Skin epidermis (tissue), 12 donors: ENCODE results near the gene CAPN13.

Source experiments
- H3K27ac ChIP-seq, 21 experiments: fragments of 200-600 bp; sonication (generic) in 11 of 21; one replicate each; pipeline ENCODE4 v1.5.0; 2020; ENCODE audit warnings: mild to moderate bottlenecking in 3 of 21, inconsistent platforms in 2 of 21, moderate library complexity in 2 of 21
- H3K4me3 ChIP-seq, 7 experiments: fragments of 200-600 bp; sonication (generic) in 2 of 7; one replicate each; pipeline ENCODE4 v1.5.0; 2020; ENCODE audit warnings: inconsistent platforms in 2 of 7, mild to moderate bottlenecking in 2 of 7, moderate library complexity in 1 of 7

The CAPN13 gene

DNA sequence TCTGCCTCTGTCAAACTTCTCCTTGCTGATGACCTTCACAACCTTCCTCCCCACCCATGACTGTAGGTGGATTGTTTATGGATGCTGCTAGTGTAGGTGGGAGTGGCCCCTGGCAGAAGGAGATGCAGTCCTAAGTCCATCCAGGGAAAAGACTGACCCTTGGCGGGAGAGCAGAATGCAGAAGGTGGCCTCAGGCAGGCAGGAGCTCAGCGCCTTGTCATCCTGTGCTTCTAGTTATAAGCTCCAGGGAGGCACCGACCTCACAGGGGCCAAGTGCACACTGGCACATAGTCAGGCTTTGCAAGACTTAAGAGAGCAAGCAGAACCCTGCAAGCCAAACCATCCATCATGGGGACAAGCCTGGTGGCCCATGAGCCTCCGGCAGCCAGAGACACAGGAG, 74.4 kb downstream of the CAPN13 start:
- H3K27ac ChIP-seq: no peak overlapping the region
- H3K4me3 ChIP-seq: no peak overlapping the region

DNA sequence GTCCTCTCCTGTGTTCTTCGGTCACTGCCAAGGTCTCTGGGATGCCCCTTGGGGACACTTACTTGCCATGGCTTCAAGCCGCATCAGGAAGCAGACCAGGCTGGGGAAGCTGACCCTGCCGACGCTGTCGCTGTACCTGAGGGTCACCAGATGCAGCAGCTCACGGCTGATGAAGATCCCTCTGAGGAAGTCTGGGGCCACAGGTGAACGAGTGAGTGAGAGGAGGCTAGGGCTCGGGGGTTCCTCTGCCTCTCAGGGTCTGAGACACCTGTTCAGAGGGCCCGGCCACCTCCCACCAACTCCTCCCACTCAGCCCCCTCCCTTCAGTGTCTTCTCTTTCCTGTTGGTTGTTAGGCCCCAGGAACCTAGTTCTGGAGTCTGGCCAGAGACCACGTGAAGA, 74.9 kb downstream of the CAPN13 start:
- no peak overlapping the region for H3K27ac ChIP-seq
- no peak overlapping the region for H3K4me3 ChIP-seq

DNA sequence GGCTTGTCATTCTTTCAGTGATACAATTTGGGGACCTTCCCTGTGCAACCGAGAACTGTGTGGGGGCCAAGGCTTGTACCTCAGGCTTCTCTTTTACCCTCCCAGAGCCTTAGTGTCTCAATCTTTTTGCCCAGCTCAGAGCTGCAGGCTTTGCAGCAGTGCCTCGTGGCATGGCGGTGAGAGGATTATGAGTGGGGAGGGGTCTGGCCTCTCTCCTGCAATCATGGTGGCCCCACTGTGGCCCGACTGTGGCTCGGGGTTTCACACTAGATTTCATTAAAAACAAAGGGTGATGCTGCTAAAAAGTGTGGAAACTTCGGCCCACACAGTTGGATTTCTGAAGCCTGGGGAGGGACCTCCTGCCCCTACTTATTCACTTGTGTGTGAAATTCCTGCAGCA, 75.5 kb downstream of the CAPN13 start:
- H3K4me3 ChIP-seq: no peak overlapping the region
- no peak overlapping the region for H3K27ac ChIP-seq

DNA sequence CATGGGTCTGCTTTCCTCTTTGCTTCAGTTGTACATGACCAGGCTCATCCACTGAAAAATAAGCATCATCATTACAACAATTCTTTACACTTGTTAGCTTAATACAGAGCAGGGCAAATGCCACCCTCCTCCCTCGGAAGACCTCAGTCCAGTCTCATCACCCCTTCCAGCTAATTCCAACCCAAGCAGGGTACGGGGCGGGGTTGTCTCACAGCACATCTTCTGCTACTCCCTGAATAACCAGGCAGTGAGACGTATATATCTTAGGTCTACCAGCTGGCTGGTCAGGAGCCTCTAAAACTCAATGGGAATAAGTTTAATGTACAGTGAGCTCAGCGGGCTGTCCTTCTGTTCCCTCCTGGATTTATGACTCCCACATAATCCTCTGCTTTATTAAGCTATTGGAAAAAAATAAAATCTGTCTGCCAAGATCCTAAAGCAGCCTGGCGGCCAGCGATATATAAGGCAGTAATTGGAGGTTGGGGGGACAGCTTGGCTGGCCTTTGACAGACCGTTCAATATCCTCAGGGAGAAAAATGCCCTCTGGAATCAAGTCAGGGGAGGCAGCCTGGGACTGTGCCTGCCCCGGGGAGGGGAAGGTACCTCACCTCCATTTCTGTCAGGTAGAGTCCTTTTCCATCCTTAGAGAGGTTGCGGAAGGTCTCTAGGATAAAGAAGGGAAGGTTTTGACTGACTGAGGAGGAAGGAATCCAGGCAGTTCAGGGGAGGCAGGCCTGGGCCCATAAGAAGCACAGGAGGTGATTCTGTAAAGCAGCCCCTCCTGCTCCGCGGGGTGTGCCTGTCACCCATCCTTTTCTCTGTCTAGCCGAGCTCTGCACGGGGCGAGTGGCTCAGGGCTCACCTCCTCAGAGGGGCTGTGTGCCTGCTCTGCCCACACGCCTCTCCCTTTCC, 76.3 kb downstream of the CAPN13 start:
- Histone ChIP-seq H3K4me3 (no peak overlapping the region), H3K27ac (no peak overlapping the region)

DNA sequence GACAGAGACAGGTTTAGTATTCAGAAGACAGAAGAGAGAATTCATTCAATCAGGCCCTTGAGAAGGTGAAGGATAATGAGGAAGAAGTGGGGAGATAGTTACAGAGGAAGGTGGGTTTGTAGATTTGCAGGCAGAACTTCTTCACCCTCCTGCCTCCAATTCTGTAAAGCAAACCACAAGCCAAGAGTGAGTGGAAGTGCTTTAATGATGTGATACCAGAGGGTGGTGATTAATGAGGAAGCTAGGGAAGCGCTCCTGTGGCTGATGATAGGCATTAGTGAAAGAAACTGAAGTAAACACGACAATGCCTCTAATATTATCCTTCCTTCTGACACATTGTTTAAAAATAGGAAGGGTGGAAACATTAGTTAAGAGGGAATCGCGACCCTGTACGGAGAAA, 78.2 kb downstream of the CAPN13 start:
- Histone ChIP-seq H3K4me3 (no peak overlapping the region), H3K27ac (no peak overlapping the region)

DNA sequence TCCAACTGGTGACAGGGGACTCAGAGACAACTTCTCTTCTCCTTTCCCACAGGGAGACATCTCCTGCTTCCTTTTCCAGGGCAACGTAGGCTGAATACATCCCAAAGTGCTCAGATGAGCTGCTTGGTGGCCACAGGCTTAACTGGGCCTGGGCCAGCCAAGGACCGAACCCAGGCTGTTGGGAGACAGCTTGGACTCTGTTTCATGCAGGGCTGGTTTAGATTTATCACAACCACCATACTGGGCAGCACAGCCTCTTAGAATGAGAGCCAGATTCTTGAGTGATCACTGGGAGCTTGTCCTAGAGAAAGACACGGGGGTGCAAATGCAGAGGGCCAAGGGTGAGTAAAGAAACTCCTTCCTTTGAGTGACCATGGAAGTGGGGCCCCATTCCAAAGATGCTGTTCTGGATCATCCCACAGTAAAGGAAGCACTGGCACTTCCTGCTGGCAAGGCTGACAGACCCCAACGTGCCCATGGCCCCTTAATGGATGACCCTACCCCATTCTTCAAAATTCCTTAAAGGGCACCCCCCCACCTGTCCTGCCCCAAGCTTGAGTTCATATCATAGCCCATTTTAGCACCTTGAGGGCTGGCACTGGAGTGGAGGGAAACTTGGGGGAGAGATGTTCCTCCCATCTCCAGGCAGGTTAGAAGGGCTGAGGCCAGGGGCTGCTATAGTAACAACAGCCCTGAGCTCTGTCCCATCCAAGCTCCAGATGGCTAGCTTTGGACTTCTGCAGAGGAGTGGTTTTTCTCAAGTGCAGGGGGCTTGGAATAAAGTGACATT, 84.1 kb downstream of the CAPN13 start:
- no peak overlapping the region for H3K4me3 ChIP-seq
- H3K27ac ChIP-seq: no peak overlapping the region

DNA sequence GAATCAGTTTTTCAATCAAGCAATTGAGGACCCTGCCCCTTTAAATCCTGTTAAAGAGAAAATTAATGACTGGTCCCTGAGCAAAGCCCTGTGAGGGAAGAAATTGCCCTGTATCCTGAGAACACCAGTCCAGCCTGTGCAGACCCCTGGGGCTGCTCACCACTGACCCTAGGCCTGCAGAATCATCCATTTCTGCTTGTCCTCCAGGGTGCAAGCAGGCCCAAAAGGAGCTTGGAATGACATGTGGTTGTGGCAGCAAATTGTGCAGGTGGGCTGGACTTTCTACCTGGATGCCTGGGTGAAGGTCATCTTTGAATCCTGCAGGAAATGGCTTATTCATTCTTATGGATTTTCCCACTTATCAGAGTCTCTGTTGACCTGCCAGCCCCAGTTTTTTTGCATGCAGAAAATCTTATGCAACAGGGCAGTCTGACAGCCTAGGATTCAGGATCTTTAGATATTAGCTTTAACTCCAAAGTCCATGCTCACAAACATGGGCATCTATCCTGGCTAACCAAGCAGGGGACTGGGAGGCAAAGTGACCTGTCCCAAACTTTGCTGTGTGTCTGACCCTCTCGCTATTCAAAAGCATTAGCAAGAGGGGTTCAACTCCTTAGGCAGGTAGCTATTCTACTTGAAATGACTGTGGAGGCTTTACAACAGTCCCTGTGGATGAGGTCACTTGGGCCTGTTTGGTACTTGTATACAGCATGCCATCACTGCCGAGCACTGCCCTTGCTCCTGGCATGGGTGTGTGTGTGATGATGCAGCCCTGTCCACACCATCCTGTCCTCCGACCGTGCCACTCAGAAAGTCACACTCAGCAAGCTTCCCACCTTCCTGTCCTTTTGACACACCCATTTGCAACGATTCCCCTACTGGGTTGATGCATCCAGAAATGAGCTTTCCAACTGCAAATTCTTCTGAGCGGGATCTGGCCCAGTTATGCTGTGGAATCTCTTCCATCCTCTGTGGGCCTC, 85.3 kb downstream of the CAPN13 start:
- H3K27ac ChIP-seq: no peak overlapping the region

DNA sequence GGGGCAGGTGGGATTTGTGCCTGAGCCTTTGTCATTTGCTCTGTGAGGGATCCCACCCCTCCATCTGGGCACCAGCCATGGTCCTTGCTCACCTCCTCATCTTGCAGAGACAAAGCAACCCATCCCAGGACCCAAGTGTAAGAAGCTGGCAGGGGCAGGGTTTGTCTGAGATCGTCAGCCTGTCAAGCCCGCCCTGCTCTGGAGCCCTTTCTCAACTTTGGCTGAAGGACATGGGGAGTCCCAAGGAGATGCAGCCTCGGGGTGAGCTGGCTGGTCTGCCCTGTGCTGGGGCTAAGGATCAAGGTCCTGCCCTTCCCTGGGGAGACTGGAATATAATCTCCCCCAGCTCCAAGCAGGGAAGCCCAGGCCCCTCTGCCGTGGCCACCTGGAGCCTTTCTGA, 86.0 kb downstream of the CAPN13 start:
- Histone ChIP-seq H3K4me3 (no peak overlapping the region), H3K27ac (no peak overlapping the region)

More for the DNA sequence above, 85.3 kb downstream of the CAPN13 start:
- H3K4me3 ChIP-seq: no peak overlapping the region

DNA sequence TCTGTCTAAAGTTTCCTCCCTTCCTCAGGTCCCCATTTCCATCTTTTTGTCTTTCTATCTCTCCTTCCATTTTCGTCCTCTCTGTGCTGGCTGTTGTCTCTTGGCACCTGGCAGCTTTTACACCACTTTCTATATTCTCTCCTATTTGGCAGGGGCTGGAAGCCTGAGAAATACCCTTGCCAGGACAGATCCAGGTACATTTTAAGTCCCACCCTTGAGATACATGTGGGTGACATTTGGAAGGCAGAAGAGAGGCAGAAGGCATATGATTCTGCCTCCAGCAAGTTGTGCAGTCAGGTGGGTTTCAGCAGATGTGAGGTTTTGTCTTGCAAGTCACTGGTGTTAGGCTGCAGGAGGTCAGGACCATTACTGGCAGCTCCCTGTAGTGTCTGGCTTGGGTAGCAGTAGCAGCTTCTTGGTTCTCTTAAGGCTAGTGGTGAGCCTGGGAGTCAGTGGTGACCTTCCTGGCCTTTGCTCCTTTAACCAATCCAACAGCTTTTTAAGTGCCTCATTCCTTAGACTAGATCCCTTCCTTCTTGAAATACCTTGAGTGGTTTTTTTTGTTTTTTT, 90.1 kb downstream of the CAPN13 start:
- Histone ChIP-seq H3K27ac (no peak overlapping the region), H3K4me3 (no peak overlapping the region)

DNA sequence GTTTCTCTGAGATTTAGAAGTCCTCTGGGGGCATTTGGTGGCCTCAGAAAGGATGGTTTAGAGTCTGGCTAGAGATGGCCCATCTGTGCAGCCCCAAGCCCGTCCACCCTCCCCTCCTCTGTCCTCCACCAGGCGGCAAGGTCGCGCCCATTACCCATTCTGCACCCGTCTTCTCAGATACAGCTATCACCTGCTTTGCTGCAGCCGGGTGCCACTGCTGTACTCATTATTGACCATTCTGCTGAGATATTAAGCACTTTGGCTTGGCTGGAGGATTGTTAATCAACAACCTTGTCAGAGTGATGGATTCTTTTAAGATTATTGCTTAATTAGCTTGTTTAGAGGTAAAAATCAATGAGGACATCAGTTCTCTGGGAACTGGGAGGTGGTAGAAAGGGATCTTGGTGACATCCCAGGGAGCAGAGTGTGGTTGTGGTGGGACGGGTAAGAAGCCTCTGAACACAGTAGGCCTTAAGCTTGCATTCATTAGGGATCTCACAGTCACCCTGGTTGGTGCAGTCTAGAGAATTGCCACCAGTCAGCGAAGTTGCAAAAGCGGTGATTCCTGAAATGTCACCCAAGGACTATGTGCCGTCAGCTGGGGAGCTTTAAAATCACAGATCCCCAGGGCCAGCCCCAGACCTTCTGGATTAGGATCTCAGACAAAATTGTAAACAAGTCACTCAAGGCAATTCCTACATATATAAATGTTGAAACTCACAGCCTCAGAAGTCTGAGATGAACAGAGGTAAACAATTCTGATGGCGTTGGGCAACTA, 90.9 kb downstream of the CAPN13 start:
- no peak overlapping the region for H3K4me3 ChIP-seq
- H3K27ac ChIP-seq: no peak overlapping the region

DNA sequence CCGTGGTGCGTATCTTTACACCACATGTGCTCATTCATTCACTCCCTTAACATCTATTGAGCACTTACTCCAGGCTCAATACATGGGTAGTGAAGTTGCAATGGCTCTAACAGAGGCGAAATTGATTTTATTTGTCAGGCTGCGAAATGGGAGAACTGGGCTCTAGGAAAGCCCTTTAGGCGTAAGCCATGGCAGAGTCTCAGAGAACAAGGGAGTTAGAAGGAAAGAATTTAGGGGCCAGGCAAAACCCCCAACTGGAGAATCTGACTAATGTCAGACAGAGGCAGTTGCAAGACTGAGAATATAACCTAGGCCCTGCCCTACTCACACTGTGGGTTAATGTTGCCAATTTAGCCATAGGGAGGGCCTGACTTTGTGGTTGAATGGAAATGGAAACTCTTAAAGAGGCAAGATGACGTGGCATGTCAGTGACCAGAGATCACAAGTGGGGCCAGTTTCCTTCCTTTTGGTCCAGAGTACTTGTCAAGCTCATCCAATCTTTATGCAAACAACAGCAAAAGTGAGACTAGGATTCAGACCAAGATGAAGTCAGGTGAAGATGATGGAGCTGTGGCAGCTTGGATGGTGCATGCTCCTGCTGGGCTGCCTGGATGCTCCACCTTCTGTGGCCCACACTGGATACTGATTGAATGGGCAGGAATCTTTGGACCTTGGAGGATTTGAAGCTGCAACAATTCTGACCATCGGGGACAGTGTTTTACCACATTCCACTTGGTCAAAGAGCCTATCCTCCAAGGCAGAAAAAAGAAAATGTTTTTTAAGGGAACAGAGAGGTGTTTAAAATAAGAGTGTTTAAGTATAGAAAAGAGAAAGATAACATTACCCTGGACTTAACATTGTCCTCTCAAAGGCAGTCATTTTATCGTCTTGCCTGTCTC, 92.2 kb downstream of the CAPN13 start:
- no peak overlapping the region for H3K27ac ChIP-seq
- no peak overlapping the region for H3K4me3 ChIP-seq

DNA sequence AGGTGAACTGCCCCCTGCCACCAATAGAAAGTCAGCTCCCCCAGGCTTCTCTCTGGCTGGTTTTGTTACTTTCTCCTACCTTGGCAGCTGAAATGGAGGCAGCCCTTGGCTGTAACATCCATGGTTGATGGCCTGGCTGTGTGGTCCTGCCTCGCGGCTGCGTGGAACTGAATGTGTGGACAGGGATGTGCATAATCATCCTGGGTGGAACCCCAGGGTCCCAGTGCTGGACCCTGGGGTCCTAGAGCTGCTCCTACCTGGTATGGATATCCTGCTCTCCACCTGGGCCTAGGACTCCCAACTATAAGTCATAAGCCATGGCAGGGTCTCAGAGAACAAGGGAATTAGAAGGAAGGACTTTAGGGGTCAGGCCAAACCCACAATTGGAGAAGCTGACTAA, 93.5 kb downstream of the CAPN13 start:
- H3K27ac ChIP-seq: no peak overlapping the region

DNA sequence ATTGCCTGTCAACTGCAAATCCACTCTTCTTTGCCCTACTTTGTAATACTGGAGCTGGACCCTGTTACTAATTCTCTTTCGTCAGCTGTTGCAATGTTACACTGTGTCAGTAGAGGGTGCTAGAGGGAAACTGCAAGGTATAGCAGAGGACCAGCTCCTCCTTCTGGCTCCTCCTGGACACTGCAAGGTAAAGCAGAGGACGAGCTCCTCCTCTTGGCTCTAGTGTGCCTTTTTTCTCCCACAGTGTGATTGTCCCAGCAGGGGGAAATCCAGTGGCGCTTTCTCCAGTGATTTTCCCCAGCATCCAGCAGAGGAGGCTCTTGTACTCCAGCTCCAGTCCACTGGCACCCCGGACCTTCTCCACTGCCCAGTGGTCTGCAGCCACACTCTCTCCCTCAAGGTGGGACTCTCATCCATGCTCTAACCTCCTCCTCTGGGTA, 95.6 kb downstream of the CAPN13 start:
- H3K27ac ChIP-seq: no peak overlapping the region
- H3K4me3 ChIP-seq: no peak overlapping the region

More for the DNA sequence above, 93.5 kb downstream of the CAPN13 start:
- no peak overlapping the region for H3K4me3 ChIP-seq

DNA sequence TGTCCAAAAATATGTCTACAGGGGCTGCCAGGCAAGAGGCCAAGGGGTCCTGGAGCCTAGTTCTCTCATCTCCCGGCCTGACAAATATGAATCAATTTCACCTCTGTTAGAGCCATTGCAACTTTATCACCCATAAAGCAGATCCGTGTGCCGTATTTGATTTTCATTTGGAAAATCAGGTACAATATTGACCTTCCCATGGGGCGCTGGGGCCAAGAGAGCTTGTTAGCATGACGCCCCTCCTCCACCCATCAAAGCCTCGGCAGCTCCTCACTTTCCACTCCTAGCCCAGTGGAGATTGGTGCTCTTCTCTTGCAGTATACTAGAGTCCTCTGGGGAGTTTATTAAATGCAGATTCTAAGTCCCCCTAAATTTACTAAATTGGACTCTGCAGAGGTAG, 96.8 kb downstream of the CAPN13 start:
- Histone ChIP-seq H3K27ac (no peak overlapping the region), H3K4me3 (no peak overlapping the region)

DNA sequence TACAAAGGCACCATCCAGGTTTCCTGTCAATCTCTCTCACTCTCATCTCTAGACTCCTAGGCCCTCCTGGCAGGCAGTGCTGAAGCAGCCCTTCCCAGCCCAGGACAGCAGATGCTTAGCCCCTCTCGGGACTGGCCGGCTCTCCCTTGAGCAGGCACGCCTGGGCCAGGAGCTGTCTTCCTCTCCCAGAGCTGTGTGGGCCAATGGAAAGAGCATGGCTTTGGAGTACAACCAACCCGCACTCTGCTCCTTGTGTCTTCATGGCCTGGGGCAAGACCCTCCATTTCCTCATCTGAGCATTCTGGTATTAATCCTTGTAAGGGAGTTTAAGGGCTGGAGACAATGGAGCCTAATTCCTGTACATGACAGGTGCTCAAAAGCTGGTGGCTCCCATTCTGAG, 97.2 kb downstream of the CAPN13 start:
- no peak overlapping the region for H3K27ac ChIP-seq
- H3K4me3 ChIP-seq: no peak overlapping the region

DNA sequence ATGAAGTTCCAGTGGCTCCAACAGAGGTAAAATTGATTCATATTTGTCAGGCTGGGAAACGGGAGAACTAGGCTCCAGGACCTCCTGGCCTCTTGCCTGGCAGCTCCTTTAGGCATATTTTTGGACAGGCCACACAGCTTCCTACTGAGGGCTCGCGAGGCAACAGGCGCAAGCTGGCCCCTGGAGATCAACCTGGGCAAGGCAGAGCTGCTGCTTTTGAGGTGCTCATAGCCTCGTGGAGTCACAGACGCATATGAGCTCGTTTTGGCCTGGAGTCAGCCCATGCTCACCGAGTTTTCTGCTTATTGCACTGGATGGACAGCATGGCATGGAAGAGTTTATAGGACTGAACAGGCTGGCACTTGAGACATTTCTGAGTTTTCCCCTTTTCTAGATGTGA, 97.7 kb downstream of the CAPN13 start:
- H3K4me3 ChIP-seq: no peak overlapping the region
- H3K27ac ChIP-seq: no peak overlapping the region

DNA sequence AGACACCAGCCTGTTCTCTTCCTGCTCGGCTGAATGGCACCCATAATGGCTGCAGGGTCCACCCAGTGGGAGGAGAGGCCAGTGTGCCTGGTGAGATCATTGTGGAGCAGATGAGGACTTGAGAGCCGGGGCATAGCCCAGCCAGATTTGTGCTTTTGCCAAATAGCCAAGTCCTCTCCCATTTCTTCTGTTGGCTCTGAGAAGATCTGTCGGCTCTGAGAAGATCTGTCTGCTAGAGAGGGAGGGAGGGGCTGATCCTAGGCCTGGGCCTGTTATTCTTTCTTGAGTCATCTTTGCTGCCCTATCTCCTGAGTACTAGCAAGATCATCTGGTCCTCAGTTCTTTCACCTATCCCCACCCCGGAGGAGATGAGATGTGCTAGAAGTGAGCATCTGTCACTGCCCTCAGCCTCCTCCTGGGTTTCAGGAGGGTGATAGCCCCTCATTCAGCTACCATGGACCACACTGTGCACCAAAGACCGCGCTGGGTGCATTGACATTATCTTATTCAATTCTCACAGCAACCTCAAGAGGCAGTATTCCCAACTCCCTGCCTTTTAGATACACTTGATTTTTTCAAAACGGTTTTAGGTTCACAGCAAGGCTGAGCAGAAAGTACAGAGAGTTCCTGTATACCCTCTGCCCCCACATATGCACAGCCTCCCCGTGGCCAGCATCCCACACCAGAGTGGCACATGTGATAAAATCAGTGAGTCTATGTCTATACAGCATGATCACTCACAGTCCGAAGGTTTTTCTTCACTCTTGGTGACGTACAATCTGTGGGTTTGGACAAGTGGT, 98.6 kb downstream of the CAPN13 start:
- Histone ChIP-seq H3K4me3 (no peak overlapping the region), H3K27ac (no peak overlapping the region)
